HG02678 (cell line): Measurements from ENCODE around the gene APC2.
"Not testable (repeated sequence)": the region's sequence is repeated elsewhere in the genome, so short reads cannot be mapped to it uniquely, and the experiment has no call there.

ENCODE experiments used
- ATAC-seq: cut with Tn5 transposase; IDR thresholded peaks from one replicate; pipeline ENCODE4 v1.9.1; 2021; ENCODE audit warnings: mild to moderate bottlenecking, moderate library complexity; ENCODE audit not compliant: unreplicated experiment

APC2 gene

DNA sequence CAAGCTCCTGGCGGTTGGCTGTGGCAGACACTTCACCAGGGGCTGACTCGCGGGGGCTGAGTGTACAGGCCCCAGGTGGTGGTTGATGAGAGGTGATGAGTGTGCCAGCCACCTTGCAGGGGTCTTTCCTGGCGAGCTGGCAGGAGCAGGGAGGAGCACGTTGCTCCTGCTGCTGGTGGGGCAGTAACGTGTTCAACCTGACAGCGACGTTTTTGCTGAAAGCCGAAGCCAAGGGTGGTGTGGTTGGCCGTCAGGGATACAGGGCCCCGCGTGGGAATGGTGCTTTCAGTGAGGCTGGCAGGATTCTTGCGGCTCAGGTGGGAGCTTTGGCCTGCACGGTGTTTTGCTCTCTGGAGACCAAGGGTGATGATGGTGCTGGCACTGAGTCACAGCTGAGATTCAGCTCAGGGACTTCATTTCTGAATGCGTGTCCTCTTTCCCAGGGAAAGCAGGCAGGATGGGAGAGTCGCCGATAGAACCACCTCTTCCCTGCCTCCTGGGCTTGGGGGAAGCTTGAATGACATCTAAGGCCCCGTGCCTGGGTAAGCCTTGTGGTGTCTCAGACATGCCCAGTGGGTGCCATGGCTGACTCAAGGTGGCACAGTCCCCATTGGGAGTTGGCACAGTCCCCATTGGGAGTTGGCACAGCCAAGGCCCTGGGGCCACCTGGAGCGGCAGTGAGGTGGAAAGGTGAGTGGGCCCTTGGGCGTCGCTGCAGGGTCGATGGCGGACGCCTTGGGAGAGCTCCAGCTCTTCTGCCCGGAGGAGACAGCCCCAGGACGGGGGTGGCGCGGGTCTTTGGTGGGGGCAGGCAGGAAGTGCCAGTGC lies 33.7 kb upstream of the APC2 start:
- ATAC-seq: no peak

- ATAC-seq: no peak
These were observed 32.8 kb upstream of the APC2 start for GRCh38 chr19:1417145-1417544.

DNA sequence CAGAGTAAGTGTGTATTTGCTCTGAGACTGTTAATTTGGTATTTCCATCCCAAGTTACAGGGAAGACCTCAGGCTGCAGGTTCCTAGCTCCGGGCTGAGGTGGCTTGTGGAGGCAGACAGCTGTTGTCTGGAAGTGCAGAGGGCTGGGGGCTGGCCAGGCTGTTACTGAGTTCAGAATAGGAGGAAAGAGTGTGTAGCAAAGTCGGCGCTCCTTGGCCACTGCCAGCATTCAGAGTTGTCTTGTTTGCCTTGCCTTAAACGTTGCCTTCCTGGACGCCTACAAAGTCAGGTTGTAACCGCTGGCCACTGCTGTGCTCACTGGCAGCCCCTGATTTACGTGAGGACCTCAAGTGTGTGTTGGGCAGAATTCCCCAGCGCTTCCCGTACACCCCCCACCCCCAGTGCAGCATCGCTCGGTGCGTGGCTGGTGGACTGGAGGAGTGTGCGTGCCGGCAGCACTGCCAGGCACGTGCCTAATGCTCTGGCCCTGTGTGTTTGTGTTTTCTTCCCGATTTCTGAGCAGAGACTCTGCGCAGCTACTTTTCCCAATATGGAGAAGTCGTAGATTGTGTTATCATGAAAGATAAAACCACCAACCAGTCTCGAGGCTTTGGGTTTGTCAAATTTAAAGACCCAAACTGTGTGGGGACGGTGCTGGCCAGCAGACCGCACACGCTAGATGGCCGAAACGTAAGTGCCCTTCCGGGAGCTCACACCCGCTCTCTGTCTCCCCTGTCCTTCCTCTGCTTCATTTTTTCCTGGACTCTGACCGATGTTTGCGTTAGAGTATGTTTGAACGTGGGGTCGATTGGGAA lies 32.0 kb upstream of the APC2 start:
- no peak for ATAC-seq

DNA sequence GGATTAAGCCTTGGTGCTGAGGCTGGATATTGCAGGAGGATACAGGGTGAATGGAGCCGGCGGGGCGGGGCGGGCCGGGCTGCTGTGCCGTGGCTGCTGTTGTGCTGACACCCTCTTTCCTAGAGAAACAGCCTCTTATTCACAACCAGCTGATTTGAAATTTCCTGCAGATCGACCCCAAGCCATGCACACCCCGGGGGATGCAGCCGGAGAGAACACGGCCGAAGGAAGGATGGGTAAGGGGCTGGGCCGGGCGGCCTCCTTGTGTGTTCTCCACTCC lies 31.5 kb upstream of the APC2 start:
- no peak for ATAC-seq

DNA sequence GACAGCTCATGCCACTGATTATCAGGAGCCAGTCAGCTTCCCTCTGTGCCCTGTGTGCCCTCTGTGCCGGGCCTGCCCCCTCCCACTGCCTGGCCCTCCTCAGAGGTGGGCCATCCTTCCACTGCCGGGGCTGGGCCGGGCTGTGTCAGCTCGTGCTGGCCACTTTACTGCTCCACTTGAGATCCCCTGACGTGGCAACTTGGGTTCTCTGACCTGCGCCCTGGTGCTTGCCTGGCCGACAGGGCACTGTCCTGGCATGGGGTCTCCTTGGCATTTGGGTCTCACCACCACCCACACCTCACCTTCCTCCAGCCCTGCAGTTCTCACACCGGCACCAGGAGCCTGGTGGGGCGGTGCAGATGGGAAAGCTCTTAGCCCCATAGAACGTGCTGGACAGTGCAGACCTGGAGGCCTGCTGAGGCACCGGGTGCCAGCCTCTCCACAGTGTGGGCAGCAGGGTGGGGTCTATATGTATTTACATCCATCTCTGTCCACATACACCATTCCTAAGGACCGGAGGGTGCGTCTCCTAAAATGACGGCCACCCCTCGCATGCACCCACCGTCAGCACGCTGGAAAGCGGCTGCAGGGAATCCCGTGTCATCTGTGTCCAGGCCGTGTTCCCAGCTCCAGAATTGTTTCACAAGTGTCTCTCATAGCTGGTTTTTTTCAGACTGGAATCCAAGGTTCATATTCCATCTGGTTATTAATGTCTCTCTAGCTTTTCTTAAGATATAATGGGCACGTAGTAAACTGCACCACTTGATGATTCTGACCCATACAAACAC lies 30.8 kb upstream of the APC2 start:
- no peak for ATAC-seq

DNA sequence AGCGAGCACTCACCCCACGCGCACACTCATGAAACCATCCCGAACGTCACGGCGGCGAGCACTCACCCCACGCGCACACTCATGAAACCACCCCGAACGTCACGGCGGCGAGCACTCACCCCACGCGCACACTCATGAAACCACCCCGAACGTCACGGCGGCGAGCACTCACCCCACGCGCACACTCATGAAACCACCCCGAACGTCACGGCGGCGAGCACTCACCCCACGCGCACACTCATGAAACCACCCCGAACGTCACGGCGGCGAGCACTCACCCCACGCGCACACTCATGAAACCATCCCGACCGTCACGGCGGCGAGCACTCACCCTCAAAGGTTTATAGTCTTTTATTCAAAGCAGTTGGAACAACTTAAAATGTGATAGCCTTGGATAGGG lies 29.8 kb upstream of the APC2 start:
- ATAC-seq: not testable (repeated sequence)

- ATAC-seq: no peak
These were observed 29.3 kb upstream of the APC2 start for GRCh38 chr19:1420590-1420989.

DNA sequence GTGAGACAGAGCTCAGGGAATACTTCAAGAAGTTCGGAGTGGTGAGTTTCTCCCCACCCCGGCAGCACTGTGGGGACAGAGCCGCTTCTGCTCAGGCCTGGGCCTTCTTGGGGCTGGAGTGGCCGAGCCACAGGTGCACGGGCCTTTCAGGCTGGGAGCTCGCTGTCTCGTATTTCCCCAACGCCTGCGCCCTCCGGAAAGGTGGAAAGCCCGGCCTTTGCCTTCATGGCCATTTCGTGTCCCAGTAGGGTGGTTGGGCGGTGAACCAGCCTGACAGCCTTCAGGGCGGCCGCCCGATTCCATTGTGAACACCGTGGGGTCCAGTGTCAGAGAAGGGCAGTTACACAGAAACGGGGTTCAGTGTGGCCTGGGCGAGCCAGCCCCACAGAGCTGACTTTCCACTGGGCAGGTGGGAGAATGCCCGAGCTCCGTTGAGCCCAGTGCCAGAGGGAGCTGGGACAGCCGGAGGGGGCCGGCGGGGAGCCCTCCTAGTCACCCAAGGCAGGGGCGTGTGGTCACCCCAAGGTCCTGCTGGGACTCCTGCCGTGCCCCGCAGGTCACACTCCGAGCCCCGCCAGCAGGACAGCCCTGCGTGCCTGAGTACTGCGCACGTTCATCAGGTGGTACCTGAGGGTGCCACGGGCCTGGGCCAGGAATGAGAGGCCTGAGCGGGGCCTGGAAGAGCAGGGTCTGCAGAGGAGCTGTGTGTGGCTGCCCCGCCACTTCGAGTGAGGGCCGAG lies 28.5 kb upstream of the APC2 start:
- no peak for ATAC-seq

GRCh38 chr19:1421958-1422305 lies 28.0 kb upstream of the APC2 start:
- no peak for ATAC-seq

DNA sequence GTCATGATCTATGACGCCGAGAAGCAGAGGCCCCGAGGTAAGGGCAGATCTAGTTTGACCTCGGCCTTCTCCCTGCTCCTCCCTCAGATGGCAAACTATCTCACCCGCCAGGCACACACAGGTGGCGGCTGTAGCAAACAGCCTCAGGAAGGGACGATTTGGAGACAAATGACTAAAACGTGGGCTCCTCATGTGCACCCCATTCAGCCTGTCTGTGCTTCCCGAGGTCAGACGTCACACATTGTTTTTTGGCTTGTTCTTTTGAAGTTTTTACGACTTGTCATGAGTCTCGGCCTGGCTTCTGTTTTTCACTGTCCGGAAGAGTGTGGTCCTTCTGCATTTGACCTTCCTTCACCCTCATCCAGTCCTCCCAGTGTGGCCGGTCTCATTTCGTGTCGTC lies 27.6 kb upstream of the APC2 start:
- ATAC-seq: no peak

- ATAC-seq: no peak
These were observed 27.0 kb upstream of the APC2 start for GRCh38 chr19:1422943-1423342.

DNA sequence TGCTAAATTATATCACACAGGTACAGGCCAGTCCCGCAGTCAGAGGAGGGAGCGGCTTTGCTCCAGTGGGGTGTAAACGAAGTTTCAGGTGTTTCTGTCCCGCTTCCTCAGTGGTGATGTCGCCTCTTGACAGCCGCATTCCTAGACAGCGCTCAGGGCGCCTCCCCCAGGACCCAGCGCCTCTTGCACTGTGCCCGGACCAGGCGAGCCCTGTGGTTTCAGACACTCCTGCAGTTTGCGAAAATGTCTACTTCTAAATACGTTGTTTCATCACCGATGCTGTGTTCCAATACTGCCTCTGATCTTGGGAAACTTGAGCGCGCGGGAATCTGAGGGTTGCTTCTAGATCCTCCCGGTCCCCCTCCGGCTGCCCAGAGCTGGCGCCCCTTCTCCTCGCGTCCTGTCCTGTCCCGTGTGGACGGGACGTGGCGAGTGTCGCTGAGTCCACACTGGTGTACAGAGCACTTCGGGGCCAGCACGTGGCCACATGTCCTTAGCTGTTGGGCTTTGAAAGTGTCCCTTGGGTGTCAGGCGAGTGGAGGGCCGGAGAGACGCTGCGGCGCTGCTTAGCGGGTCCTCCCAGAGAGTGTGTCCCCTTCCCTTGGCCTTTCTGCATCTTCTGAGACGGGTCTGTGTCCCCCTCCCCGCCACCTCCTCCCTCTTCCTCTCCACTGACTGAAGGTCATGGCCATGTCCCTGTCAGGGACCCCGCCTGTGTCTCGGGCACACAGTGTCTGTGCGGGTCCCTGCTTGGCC lies 26.3 kb upstream of the APC2 start:
- no peak for ATAC-seq

- no peak for ATAC-seq
These were observed 25.5 kb upstream of the APC2 start for GRCh38 chr19:1424192-1424955.

DNA sequence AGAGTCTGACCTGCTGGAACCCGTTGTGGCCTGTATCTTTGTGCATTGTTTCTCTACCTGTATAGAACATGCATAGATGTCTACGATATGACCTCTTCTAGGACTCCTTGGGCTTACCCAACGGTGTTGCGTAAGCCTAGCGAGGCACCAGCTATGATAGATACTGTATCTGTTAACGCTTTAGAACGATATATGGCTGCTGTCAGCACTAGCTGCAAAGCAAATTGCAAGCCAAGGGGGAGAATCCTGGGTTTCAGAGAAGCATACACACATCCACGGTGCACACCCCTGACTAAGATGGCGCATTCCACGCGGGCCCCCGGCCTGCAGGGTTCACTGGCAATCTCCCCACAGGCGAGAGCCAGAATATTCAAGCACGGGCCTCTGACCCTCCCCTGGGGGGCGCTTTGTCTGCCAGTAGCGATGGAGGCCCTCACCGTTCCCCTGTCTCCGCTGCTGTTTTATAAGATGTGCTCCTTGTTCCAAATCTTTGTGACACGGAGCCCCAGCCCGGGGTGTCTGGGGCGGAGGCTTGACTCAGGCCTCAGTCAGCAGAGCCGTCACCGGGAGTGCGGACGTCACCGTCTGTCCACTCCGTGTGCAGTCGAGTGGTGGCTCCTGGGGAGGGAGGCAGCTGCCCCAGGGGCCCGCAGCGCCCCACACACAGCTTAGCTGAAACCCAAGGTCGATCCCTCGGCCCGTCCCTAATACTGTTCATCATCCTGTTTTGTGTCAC lies 24.7 kb upstream of the APC2 start:
- no peak for ATAC-seq

DNA sequence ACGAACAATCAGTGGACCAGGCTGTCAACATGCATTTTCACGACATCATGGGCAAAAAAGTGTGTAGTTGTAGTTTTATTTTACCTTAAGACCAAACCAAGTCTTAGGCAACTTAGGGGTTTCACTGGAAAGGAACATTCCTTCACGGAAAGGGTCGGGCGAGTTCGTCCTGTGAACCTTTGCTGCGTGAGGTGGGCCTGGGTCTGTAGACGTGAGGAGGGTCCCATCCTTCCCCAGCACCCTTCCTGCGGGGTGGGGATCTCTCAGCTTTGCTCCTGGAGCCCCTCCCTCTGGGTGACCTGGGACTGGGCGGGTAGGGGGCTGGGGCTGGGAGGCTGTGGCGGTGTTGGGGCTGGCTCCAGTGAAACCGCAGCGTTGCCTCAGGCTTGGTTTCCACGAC lies 24.0 kb upstream of the APC2 start:
- ATAC-seq: no peak

DNA sequence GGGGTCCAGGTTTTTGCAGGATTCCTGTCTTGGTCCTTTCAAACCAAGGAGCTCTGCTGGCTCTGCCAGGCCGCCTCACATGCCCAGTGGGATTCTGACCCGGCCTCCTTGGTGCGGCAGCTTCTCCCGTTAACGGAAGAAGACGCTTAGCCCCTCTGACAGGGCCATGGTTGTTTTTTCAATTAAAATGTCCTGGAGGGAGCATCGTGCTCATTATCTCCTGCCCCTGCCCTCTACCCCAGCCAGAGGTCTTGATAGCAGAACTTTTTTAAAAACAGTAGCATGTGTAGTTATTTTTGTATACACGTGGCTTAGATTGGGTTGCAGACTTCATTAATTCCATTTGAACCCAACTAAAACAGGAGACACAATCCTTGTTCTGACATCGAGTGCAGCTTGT lies 23.2 kb upstream of the APC2 start:
- ATAC-seq: no peak

DNA sequence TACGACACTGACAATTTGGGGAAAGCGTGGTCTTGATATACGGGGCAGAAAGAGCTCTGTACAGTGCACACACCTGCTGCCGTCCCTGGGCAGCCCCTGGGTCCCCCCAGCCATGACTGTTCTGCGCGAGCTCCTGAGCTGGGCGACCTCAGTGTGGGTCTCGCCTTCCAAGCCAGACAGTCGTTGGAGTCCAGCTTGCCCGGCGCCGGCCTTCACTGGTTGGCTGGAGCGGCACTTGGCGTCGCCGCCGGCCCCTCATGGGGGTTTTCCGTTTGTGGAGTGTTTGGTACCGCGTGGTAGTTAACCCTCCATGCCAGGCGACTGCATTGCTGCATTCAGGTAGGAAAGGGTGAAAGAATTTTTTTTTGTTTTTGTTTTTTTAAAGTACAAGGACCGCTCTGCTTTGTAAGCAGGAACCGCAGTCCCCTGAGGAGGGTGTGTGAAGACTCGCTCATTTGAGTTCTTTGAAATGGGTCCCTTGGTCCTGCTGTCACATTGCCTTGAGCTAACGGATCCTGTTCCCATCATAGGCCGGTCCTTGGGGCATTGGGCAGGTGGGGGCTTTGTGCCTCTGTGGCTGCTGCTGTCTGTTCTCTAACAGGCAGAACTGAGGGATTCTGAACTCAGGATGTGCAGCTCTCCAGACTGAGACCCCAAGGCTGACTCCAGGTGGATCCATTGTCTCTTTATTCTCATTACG lies 22.6 kb upstream of the APC2 start:
- ATAC-seq: no peak

- no peak for ATAC-seq
These were observed 21.1 kb upstream of the APC2 start for GRCh38 chr19:1428738-1429391.
